K562 (cell line): Measurements from ENCODE around the gene C19orf85.

Experiments used
- ZFX ChIP-seq: sonication (generic); formaldehyde crosslinking; IDR thresholded peaks from 2 replicates; pipeline ENCODE4 v1.8.0; 2022; ENCODE audit warnings: mild to moderate bottlenecking, missing genetic modification reagents, moderate library complexity
- TF ChIP-seq, protein P1 (sequence below): fragments of 450-650 bp; formaldehyde crosslinking; IDR thresholded peaks from 2 replicates; pipeline ENCODE4 v1.4.0; 2022; ENCODE audit warnings: mild to moderate bottlenecking, moderate library complexity

DNA sequence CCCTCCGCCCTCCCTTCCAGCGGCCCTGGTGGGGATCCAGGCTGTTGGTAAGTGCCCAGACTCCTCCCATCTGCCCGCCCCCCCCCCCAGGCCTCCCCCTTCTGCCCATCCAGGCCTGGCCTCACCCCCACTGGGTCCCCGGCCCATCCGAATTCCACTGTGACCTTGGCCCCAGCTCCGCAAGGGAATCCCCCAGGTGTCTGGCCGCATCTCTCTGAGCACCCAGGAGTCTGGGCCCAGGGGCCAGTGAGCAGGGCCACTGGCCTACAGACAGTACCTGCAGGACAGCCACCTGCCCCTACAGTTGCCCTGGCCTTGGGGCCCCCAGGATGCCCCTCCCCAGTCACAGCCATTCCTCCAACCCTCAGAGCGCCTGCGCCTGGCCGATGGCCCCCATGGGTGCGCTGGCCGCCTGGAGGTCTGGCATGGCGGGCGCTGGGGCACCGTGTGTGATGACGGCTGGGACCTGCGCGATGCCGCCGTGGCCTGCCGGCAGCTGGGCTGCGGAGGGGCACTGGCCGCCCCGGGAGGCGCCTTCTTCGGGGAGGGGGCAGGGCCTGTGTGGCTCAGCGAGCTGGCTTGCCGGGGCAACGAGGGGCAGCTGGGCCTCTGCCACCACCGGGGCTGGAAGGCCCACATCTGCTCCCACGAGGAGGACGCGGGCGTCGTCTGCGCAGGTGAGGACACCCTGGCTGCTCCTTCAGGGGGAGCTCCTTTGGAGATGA is 24.6 kb upstream of the C19orf85 start:
- TF ChIP-seq ZFX (CRISPR knock-in tag): no peak
- TF ChIP-seq, protein P1, sequence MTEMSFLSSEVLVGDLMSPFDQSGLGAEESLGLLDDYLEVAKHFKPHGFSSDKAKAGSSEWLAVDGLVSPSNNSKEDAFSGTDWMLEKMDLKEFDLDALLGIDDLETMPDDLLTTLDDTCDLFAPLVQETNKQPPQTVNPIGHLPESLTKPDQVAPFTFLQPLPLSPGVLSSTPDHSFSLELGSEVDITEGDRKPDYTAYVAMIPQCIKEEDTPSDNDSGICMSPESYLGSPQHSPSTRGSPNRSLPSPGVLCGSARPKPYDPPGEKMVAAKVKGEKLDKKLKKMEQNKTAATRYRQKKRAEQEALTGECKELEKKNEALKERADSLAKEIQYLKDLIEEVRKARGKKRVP: no peak
